Mammary epithelial cell (primary cell): ENCODE results near the gene USP49.

Experiments used
- EZH2 ChIP-seq: IDR thresholded peaks from 2 replicates; pipeline ENCODE4 v1.6.1; 2012; ENCODE audit warnings: low read length, inconsistent platforms, borderline replicate concordance
- TF ChIP-seq, protein P1 (sequence below), 2 donors: IDR thresholded peaks in 1 of 2; conservative IDR thresholded peaks in 1 of 2; 2 replicates each; pipeline ENCODE4 v1.5.1; 2011 to 2012; ENCODE audit warnings: inconsistent platforms in 2 of 2, low read length in 2 of 2, mild to moderate bottlenecking in 2 of 2, control low read depth in 1 of 2, low read depth in 1 of 2; ENCODE audit not compliant: insufficient read depth in 1 of 2; ENCODE audit errors: extremely low read depth in 1 of 2

DNA sequence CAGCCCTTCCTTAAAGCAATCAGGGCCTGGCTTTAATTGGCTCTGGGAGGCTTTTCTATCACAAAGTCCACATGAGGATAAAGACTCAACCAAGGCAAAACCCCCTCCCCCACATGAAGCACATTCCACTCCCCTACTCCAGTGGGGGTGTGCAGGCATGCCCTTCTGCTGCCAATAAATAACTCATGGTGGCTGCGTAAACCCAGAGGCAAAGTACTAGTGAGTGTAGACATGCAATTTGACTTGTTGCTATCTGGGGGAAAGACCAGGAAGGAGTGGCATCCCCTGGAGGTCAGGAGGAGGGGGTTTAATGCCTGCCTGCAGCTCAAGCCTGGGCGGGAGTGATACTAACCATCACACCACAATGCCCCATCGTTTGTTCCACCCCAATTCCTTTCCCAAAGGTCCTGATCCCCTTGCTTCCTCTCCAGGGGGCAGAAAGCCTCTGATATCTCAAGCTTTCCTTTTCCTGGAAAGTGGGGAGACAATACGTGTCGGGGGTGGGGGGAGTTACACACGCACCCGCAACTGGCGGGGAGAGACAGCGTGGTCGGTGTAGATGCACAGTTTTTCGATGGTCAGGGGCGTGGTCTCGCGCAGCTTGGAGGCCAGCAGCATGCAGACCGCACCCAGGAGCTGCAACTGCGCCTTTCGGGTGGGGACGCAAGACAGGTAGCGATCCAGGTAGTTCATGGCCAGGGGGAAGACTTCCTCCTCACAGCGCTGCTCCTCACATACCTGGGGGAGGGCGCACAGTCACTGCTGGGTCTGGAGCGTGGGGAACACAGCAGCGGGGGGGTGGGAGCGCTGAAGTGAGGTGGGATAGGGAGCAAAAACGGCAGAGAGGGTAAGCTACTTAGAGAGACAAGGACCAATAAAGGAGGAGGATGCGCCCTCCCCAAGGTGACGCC, 44.9 kb upstream of the USP49 start:
- TF ChIP-seq, protein P1, sequence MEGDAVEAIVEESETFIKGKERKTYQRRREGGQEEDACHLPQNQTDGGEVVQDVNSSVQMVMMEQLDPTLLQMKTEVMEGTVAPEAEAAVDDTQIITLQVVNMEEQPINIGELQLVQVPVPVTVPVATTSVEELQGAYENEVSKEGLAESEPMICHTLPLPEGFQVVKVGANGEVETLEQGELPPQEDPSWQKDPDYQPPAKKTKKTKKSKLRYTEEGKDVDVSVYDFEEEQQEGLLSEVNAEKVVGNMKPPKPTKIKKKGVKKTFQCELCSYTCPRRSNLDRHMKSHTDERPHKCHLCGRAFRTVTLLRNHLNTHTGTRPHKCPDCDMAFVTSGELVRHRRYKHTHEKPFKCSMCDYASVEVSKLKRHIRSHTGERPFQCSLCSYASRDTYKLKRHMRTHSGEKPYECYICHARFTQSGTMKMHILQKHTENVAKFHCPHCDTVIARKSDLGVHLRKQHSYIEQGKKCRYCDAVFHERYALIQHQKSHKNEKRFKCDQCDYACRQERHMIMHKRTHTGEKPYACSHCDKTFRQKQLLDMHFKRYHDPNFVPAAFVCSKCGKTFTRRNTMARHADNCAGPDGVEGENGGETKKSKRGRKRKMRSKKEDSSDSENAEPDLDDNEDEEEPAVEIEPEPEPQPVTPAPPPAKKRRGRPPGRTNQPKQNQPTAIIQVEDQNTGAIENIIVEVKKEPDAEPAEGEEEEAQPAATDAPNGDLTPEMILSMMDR (conservative IDR thresholded peaks at IDR 0.05 in 1 of 2, IDR thresholded peaks at IDR 0.05 in 1 of 2; ENCODE audit: extremely low read depth in 1 of 2, insufficient read depth in 1 of 2, low read depth in 1 of 2, low read length in 2 of 2), result no peak
- no peak for TF ChIP-seq EZH2
